Chondrocyte (in vitro differentiated cells): ENCODE data around the gene CD80. TPM values are rescaled to one million over a fixed set of nuclear protein-coding genes. Genes with fewer than 3 reads are reported as not detected.

Experiments
- DNase-seq: peaks from one replicate; pipeline ENCODE4 v3.0.0; 2021; ENCODE audit warnings: mixed read lengths, low spot score
- H3K27ac Mint-ChIP-seq: one replicate; pipeline ENCODE4 v1.8.0; 2021; ENCODE audit warnings: mild to moderate bottlenecking, moderate library complexity, mixed read lengths; ENCODE audit not compliant: unreplicated experiment
- H3K27me3 Mint-ChIP-seq: 2 replicates; pipeline ENCODE4 v1.8.0; 2021; ENCODE audit warnings: low read depth, mixed read lengths
- H3K36me3 Mint-ChIP-seq: 2 replicates; pipeline ENCODE4 v1.8.0; 2021; ENCODE audit warnings: low read depth, mixed read lengths
- H3K4me1 Mint-ChIP-seq: 2 replicates; pipeline ENCODE4 v1.8.0; 2021; ENCODE audit warnings: low read depth, mild to moderate bottlenecking, mixed read lengths
- H3K4me3 Mint-ChIP-seq: one replicate; pipeline ENCODE4 v1.8.0; 2021; ENCODE audit warnings: mild to moderate bottlenecking, moderate library complexity, mixed read lengths; ENCODE audit not compliant: unreplicated experiment
- H3K9me3 Mint-ChIP-seq: 2 replicates; pipeline ENCODE4 v1.8.0; 2021; ENCODE audit warnings: low read depth, mixed read lengths
- CTCF ChIP-seq: fragments of 200-600 bp; sonication (generic); IDR thresholded peaks from 2 replicates; pipeline ENCODE4 v1.5.0; 2021; ENCODE audit warnings: antibody characterized with exemption, mild to moderate bottlenecking, moderate library complexity
- total RNA-seq: library from RNA; stranded (reverse); gene quantifications from 3 replicates; pipeline ENCODE4 v1.2.1, GENCODE V29; 2021

Gene CD80
- total RNA-seq, 1 donor from 2014 or later = not detected

GRCh38 chr3:119485563-119485962, 73.9 kb downstream of the CD80 start:
- Mint-ChIP-seq H3K4me3 (no peak overlapping the region), H3K27ac (no peak overlapping the region), H3K27me3 (no peaks in the 10 kb centered on the region), H3K36me3 (peaks cover 17% of the 10 kb centered on the region), H3K9me3 (no peaks in the 10 kb centered on the region), H3K4me1 (no peaks in the 10 kb centered on the region)
- DNase-seq = no peak
- TF ChIP-seq CTCF = no peak

DNA sequence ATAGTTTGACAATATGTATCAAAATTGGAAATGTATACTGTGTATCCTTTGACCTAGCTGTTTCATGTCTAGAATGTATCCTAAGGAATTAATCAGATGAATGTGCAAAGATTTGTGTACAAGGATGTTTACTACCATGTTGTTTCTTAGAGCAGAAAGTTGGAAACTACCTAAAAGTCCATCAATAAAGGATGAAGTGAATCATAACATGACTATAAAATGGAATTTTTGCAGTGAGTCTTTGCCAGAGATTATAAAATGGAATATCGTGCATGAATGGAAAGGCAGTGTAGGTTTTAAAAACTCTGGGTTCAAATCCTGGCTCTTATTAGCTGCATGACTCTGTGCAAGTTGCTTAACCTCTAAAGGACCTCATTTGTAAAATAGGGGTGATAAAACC, 76.3 kb downstream of the CD80 start:
- no peaks in the 10 kb centered on the region for H3K9me3 Mint-ChIP-seq
- TF ChIP-seq CTCF = no peak
- no peaks in the 10 kb centered on the region for H3K27me3 Mint-ChIP-seq
- no peak overlapping the region for H3K27ac Mint-ChIP-seq
- peaks cover 17% of the 10 kb centered on the region for H3K36me3 Mint-ChIP-seq
- no peak overlapping the region for H3K4me3 Mint-ChIP-seq
- DNase-seq = no peak
- H3K4me1 Mint-ChIP-seq = no peaks in the 10 kb centered on the region

GRCh38 chr3:119481079-119481478, 78.3 kb downstream of the CD80 start:
- TF ChIP-seq CTCF = no peak
- no peak overlapping the region for H3K27ac Mint-ChIP-seq

More at GRCh38 chr3:119481079-119481478, 78.3 kb downstream of the CD80 start:
- Mint-ChIP-seq H3K4me1 (no peaks in the 10 kb centered on the region), H3K36me3 (peaks cover 22% of the 10 kb centered on the region), H3K9me3 (no peaks in the 10 kb centered on the region), H3K4me3 (no peak overlapping the region), H3K27me3 (no peaks in the 10 kb centered on the region)
- DNase-seq = no peak

Other genes starting within 250 kb of the CD80 start
- 55.9 to 73.1 TPM (median 58.5 TPM) in 3 replicates for gene TMEM39A, start 96.0 kb downstream of the CD80 start, total RNA-seq
- gene POGLUT1, start 90.7 kb downstream of the CD80 start, total RNA-seq = 17.9 to 21.5 TPM (median 20.3 TPM) in 3 replicates
- 88.8 to 112 TPM (median 94.8 TPM) in 3 replicates for gene TIMMDC1, start 61.1 kb downstream of the CD80 start, total RNA-seq
- gene ADPRH, start 19.9 kb upstream of the CD80 start, total RNA-seq = 1.4 to 5.3 TPM (median 3.9 TPM) in 3 replicates
- gene PLA1A, start 38.3 kb upstream of the CD80 start, total RNA-seq = 0.55 to 0.92 TPM (median 0.82 TPM) in 3 replicates
- 0.80 to 1.1 TPM (median 1.0 TPM) in 3 replicates for gene POPDC2, start 101.0 kb upstream of the CD80 start, total RNA-seq
- gene COX17, start 117.8 kb upstream of the CD80 start, total RNA-seq = 19.9 to 23.7 TPM (median 21.1 TPM) in 3 replicates
- 0.29 TPM in 1 of 3 replicates, not detected in the others for gene CFAP91, start 143.4 kb upstream of the CD80 start, total RNA-seq
- not detected in 3 replicates for gene NR1I2, start 222.5 kb upstream of the CD80 start, total RNA-seq